Measurements from ENCODE around the gene PTPN4.

DNA sequence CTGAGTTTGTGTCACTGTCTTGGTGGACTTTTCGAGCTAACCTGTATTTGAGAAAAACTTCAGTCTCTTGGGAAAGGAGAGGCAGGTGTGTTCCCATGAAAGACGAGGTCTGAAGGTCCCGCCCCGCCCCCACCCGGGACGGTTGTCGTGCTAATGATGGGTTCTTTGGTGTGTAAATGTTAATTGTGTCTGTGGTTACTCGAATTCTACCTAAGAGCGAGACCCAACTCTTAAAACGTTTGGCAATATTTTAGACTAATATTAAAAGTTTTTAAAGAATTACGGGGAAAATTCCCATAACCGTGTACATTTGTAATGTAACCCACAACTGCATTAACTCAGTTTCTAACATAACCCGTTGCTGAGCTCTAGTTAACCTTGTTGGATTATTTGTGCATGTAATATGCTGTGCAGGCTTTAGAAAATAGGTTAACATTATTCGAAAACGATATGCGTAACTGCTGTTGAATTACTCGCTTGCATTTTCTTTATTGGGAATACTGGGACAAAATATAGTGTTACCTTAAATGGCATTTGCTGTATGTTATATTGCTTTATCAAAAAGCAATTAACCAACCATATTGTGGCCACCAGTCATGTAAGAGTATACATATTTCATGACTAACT lies 254.0 kb downstream of the PTPN4 start:
- TF ChIP-seq, protein P1, sequence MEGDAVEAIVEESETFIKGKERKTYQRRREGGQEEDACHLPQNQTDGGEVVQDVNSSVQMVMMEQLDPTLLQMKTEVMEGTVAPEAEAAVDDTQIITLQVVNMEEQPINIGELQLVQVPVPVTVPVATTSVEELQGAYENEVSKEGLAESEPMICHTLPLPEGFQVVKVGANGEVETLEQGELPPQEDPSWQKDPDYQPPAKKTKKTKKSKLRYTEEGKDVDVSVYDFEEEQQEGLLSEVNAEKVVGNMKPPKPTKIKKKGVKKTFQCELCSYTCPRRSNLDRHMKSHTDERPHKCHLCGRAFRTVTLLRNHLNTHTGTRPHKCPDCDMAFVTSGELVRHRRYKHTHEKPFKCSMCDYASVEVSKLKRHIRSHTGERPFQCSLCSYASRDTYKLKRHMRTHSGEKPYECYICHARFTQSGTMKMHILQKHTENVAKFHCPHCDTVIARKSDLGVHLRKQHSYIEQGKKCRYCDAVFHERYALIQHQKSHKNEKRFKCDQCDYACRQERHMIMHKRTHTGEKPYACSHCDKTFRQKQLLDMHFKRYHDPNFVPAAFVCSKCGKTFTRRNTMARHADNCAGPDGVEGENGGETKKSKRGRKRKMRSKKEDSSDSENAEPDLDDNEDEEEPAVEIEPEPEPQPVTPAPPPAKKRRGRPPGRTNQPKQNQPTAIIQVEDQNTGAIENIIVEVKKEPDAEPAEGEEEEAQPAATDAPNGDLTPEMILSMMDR (IDR thresholded peaks at IDR 0.05): no peak
- no peak for TF ChIP-seq POLR2A (IDR thresholded peaks at IDR 0.05)

All from uterus (tissue), 2 donors.